ENCODE data around the gene LPP.

LPP gene

GRCh38 chr3:188568736-188569135, 414.8 kb downstream of the LPP start:
- Histone ChIP-seq H3K27ac (ENCODE audit: poor library complexity, severe bottlenecking) (no peak overlapping the region), H3K4me1 (ENCODE audit: insufficient read depth, poor library complexity, severe bottlenecking) (no peaks in the 10 kb centered on the region), H3K36me3 (ENCODE audit: low read depth) (no peaks in the 10 kb centered on the region), H3K9me3 (ENCODE audit: severe bottlenecking) (no peaks in the 10 kb centered on the region), H3K27me3 (ENCODE audit: insufficient read depth, poor library complexity, severe bottlenecking) (no peaks in the 10 kb centered on the region), H3K4me3 (ENCODE audit: severe bottlenecking) (no peak overlapping the region)
- ATAC-seq (ENCODE audit: low read depth): no peak
- DNase-seq (ENCODE audit: low spot score): no peak
- TF ChIP-seq, protein P1, sequence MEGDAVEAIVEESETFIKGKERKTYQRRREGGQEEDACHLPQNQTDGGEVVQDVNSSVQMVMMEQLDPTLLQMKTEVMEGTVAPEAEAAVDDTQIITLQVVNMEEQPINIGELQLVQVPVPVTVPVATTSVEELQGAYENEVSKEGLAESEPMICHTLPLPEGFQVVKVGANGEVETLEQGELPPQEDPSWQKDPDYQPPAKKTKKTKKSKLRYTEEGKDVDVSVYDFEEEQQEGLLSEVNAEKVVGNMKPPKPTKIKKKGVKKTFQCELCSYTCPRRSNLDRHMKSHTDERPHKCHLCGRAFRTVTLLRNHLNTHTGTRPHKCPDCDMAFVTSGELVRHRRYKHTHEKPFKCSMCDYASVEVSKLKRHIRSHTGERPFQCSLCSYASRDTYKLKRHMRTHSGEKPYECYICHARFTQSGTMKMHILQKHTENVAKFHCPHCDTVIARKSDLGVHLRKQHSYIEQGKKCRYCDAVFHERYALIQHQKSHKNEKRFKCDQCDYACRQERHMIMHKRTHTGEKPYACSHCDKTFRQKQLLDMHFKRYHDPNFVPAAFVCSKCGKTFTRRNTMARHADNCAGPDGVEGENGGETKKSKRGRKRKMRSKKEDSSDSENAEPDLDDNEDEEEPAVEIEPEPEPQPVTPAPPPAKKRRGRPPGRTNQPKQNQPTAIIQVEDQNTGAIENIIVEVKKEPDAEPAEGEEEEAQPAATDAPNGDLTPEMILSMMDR (IDR thresholded peaks at IDR 0.05; ENCODE audit: poor library complexity, severe bottlenecking): no peak

DNA sequence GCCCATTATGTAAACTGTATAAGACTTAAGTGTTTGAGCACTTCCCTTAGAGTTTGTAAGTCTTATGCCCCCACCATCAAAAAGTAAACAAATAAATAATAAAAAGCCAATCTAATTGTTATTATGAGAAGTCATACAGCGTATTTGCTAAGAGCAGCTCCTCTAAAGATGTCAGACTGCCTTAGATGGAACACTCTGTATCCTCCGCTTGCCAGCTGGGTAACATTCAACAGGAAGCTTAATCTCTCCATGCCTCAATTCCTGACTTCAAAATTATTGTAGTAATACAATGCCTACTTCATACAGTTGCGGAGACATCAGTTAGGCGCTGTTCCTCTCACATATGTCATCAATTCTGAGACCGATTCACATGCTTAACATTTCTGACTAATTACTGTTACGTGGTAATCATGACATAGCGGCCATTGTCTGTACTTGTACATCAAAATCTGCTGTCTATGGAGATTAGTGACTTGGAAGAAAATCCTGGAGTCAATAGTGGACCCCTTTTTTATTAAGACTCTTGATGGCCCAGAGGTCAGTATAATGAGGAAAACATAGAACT, 417.7 kb downstream of the LPP start:
- TF ChIP-seq, protein P1 (IDR thresholded peaks at IDR 0.05; ENCODE audit: poor library complexity, severe bottlenecking): no peak

GRCh38 chr3:188573291-188573940, 419.5 kb downstream of the LPP start:
- H3K27ac ChIP-seq (ENCODE audit: poor library complexity, severe bottlenecking): no peak overlapping the region
- H3K27me3 ChIP-seq (ENCODE audit: insufficient read depth, poor library complexity, severe bottlenecking): no peaks in the 10 kb centered on the region
- peaks cover under 1% of the 10 kb centered on the region for H3K4me1 ChIP-seq (ENCODE audit: insufficient read depth, poor library complexity, severe bottlenecking)
- DNase-seq (ENCODE audit: low spot score) (no peak), ATAC-seq (ENCODE audit: low read depth) (no peak)
- H3K36me3 ChIP-seq (ENCODE audit: low read depth): no peaks in the 10 kb centered on the region
- TF ChIP-seq, protein P1 (IDR thresholded peaks at IDR 0.05; ENCODE audit: poor library complexity, severe bottlenecking): no peak
- H3K9me3 ChIP-seq (ENCODE audit: severe bottlenecking): no peaks in the 10 kb centered on the region
- H3K4me3 ChIP-seq (ENCODE audit: severe bottlenecking): no peak overlapping the region

More for the DNA sequence above, 417.7 kb downstream of the LPP start:
- no peak overlapping the region for H3K4me3 ChIP-seq (ENCODE audit: severe bottlenecking)
- H3K9me3 ChIP-seq (ENCODE audit: severe bottlenecking): no peaks in the 10 kb centered on the region
- H3K27me3 ChIP-seq (ENCODE audit: insufficient read depth, poor library complexity, severe bottlenecking): no peaks in the 10 kb centered on the region
- H3K4me1 ChIP-seq (ENCODE audit: insufficient read depth, poor library complexity, severe bottlenecking): no peaks in the 10 kb centered on the region
- no peak overlapping the region for H3K27ac ChIP-seq (ENCODE audit: poor library complexity, severe bottlenecking)
- ATAC-seq (ENCODE audit: low read depth): no peak
- H3K36me3 ChIP-seq (ENCODE audit: low read depth): no peaks in the 10 kb centered on the region
- no peak for DNase-seq (ENCODE audit: low spot score)

DNA sequence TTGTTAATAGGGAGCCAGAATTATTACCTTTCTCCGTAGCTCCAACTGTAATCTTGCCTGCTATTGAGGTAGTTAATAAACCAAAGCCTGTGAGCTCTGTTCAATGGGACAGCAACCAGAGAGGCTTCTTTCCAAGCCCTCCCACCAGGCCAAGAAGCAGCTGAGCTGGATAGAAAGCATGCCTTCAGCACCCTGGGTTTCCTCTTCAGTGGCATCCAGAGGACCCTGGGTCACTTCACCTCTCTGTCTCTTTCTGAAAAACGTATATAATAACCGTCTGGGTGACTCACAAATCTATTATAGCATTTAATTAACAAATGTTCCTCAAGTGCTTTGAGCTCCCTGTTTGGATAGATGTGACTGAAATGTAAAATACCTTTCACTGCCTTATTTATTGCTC, 420.0 kb downstream of the LPP start:
- H3K27me3 ChIP-seq (ENCODE audit: insufficient read depth, poor library complexity, severe bottlenecking): no peaks in the 10 kb centered on the region
- no peaks in the 10 kb centered on the region for H3K36me3 ChIP-seq (ENCODE audit: low read depth)
- DNase-seq (ENCODE audit: low spot score): no peak
- H3K9me3 ChIP-seq (ENCODE audit: severe bottlenecking): no peaks in the 10 kb centered on the region
- H3K27ac ChIP-seq (ENCODE audit: poor library complexity, severe bottlenecking): no peak overlapping the region
- H3K4me1 ChIP-seq (ENCODE audit: insufficient read depth, poor library complexity, severe bottlenecking): peaks cover 4% of the 10 kb centered on the region
- TF ChIP-seq, protein P1 (IDR thresholded peaks at IDR 0.05; ENCODE audit: poor library complexity, severe bottlenecking): no peak
- ATAC-seq (ENCODE audit: low read depth): no peak
- no peak overlapping the region for H3K4me3 ChIP-seq (ENCODE audit: severe bottlenecking)

- peaks cover 4% of the 10 kb centered on the region for H3K4me1 ChIP-seq (ENCODE audit: insufficient read depth, poor library complexity, severe bottlenecking)
Measured at GRCh38 chr3:188574885-188575284, 420.9 kb downstream of the LPP start.

More at GRCh38 chr3:188574885-188575284, 420.9 kb downstream of the LPP start:
- ATAC-seq (ENCODE audit: low read depth): no peak
- Histone ChIP-seq H3K27ac (ENCODE audit: poor library complexity, severe bottlenecking) (no peak overlapping the region), H3K9me3 (ENCODE audit: severe bottlenecking) (no peaks in the 10 kb centered on the region), H3K4me3 (ENCODE audit: severe bottlenecking) (no peak overlapping the region), H3K27me3 (ENCODE audit: insufficient read depth, poor library complexity, severe bottlenecking) (no peaks in the 10 kb centered on the region), H3K36me3 (ENCODE audit: low read depth) (no peaks in the 10 kb centered on the region)
- TF ChIP-seq, protein P1 (IDR thresholded peaks at IDR 0.05; ENCODE audit: poor library complexity, severe bottlenecking): no peak
- DNase-seq (ENCODE audit: low spot score): no peak
